ENCODE results near the gene PSME2. TPM values are rescaled to one million over a fixed set of nuclear protein-coding genes. Genes with fewer than 3 reads are reported as not detected.
A peak's percentile ranks its signal among the peaks of the same experiment; 100 is the strongest.

PSME2 gene
- polyA plus RNA-seq, 2 donors = 143 to 233 TPM

DNA sequence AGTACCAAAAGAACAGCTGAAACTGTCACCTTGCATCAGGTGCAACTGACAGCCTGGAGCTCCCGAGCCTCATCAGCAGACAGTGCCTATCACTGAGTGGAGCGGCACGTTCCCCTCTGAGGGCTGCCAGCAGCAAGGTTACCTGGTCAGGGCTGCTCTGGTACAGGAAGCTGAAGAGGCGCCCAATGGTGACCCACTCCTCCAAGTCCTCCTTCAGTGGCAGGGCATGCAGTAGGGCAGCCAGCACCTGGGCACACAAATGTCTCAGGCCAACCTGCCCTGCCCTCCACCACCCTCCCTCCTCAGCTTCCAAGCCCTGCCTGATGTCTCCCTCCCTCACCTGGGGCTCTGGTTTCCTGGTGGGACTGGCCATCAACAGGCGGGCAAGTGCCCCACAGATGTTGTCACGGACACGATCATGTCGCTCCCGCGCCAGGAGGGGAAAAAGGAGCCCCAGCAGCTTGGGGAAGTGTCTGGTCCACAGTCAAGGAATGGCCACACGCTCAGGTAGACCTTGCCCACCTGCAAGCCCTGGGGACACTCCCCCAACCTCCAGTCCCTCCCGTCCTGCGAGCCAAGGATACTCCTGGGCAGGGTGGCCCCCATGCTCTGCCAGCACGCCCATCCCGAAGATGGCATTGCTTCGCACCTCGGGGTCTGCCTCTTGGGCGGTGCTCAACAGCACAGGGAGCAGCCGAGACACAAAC is 35.1 kb upstream of the PSME2 start:
- H3K9me3 ChIP-seq (ENCODE audit: control insufficient read depth in 2 of 2, insufficient read depth in 1 of 2, low read depth in 1 of 2, low read length in 1 of 2) = no peaks in the 10 kb centered on the region
- H3K27ac ChIP-seq (ENCODE audit: low read depth in 2 of 2, low read length in 1 of 2) = no peak overlapping the region
- WGBS, 2 donors = 80 to 85% methylated on average over 19 of the region's 19 CpGs
- no peak overlapping the region for H3K4me3 ChIP-seq (ENCODE audit: low read depth in 1 of 2, low read length in 2 of 2)
- H3K4me1 ChIP-seq (ENCODE audit: control insufficient read depth in 2 of 2, insufficient read depth in 2 of 2, low read length in 1 of 2) = no peaks in the 10 kb centered on the region
- H3K36me3 ChIP-seq (ENCODE audit: control insufficient read depth in 2 of 2, insufficient read depth in 2 of 2, low read length in 1 of 2) = peaks cover 21 to 80% of the 10 kb centered on the region in 2 donors
- H3K27me3 ChIP-seq (ENCODE audit: control insufficient read depth in 1 of 2, insufficient read depth in 2 of 2, low read length in 2 of 2) = no peaks in the 10 kb centered on the region

DNA sequence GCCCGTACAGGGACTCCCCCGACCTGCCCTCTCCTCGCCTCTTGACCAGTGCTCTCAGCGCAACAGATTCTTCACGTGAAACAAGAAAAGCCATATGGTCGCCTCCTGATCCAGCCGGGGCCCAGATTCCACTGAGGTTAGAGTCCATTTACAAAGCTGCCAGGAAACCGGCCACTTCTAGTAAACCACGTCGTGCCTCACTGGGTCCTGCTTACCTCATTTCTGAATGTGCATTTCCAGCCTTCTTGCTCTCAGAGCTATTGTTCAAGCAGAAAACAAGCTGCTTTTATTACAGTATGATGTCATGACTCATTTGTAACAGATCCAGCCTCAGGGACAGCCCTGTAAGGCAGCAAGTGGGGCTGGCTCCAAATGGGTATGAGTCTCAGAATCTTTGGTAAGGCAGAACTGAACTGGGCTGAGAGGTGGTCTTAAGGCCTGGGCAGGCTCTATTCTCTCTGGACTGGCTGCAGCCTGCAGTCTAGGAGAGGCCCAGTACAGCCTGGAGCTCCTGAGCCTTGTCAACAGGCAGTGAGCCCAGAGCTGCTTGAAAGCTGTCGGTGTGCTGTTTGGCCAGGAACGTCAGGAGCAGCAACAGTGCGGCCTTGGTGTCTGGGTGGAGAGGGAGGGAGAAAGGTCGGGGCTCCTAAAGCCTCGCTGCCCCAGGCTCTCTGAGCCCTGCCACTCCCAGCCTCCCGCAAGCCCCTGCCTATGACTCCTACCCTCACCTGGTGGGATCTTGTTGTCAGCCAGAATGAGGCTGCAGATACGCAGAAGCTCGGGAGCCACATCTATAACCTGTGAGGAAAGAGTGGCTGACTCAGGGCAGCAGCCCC is 33.8 kb upstream of the PSME2 start:
- Histone ChIP-seq H3K27me3 (ENCODE audit: control insufficient read depth in 1 of 2, insufficient read depth in 2 of 2, low read length in 2 of 2) (no peaks in the 10 kb centered on the region), H3K9me3 (ENCODE audit: control insufficient read depth in 2 of 2, insufficient read depth in 1 of 2, low read depth in 1 of 2, low read length in 1 of 2) (no peaks in the 10 kb centered on the region), H3K4me1 (ENCODE audit: control insufficient read depth in 2 of 2, insufficient read depth in 2 of 2, low read length in 1 of 2) (no peaks in the 10 kb centered on the region), H3K27ac (ENCODE audit: low read depth in 2 of 2, low read length in 1 of 2) (peak overlapping the region; percentile 27 to 43), H3K4me3 (ENCODE audit: low read depth in 1 of 2, low read length in 2 of 2) (no peak overlapping the region), H3K36me3 (ENCODE audit: control insufficient read depth in 2 of 2, insufficient read depth in 2 of 2, low read length in 1 of 2) (peaks cover 14 to 69% of the 10 kb centered on the region in 2 donors)
- WGBS, 2 donors = 64 to 65% methylated on average over 18 of the region's 18 CpGs

GRCh38 chr14:24179294-24179960 is 33.0 kb upstream of the PSME2 start:
- Histone ChIP-seq H3K36me3 (ENCODE audit: control insufficient read depth in 2 of 2, insufficient read depth in 2 of 2, low read length in 1 of 2) (peaks cover 9 to 61% of the 10 kb centered on the region in 2 donors), H3K27me3 (ENCODE audit: control insufficient read depth in 1 of 2, insufficient read depth in 2 of 2, low read length in 2 of 2) (no peaks in the 10 kb centered on the region), H3K4me1 (ENCODE audit: control insufficient read depth in 2 of 2, insufficient read depth in 2 of 2, low read length in 1 of 2) (no peaks in the 10 kb centered on the region), H3K27ac (ENCODE audit: low read depth in 2 of 2, low read length in 1 of 2) (peak overlapping the region in 1 of 2 donors; percentile 27), H3K9me3 (ENCODE audit: control insufficient read depth in 2 of 2, insufficient read depth in 1 of 2, low read depth in 1 of 2, low read length in 1 of 2) (no peaks in the 10 kb centered on the region), H3K4me3 (ENCODE audit: low read depth in 1 of 2, low read length in 2 of 2) (no peak overlapping the region)
- WGBS, 2 donors = 84 to 86% methylated on average over 12 to 14 of the region's 14 CpGs

- Histone ChIP-seq H3K27me3 (ENCODE audit: control insufficient read depth in 1 of 2, insufficient read depth in 2 of 2, low read length in 2 of 2) (no peaks in the 10 kb centered on the region), H3K4me3 (ENCODE audit: low read depth in 1 of 2, low read length in 2 of 2) (no peak overlapping the region), H3K4me1 (ENCODE audit: control insufficient read depth in 2 of 2, insufficient read depth in 2 of 2, low read length in 1 of 2) (no peaks in the 10 kb centered on the region), H3K27ac (ENCODE audit: low read depth in 2 of 2, low read length in 1 of 2) (no peak overlapping the region), H3K36me3 (ENCODE audit: control insufficient read depth in 2 of 2, insufficient read depth in 2 of 2, low read length in 1 of 2) (peaks cover 9 to 55% of the 10 kb centered on the region in 2 donors), H3K9me3 (ENCODE audit: control insufficient read depth in 2 of 2, insufficient read depth in 1 of 2, low read depth in 1 of 2, low read length in 1 of 2) (no peaks in the 10 kb centered on the region)
- WGBS, 2 donors = 90 to 95% methylated on average over 12 of the region's 12 CpGs
These were observed 32.2 kb upstream of the PSME2 start for GRCh38 chr14:24178399-24179178.

GRCh38 chr14:24177891-24178290 is 31.5 kb upstream of the PSME2 start:
- peaks cover 6 to 50% of the 10 kb centered on the region in 2 donors for H3K36me3 ChIP-seq (ENCODE audit: control insufficient read depth in 2 of 2, insufficient read depth in 2 of 2, low read length in 1 of 2)
- no peaks in the 10 kb centered on the region for H3K27me3 ChIP-seq (ENCODE audit: control insufficient read depth in 1 of 2, insufficient read depth in 2 of 2, low read length in 2 of 2)
- WGBS, 2 donors = 93 to 94% methylated on average over 14 of the region's 14 CpGs
- no peak overlapping the region for H3K27ac ChIP-seq (ENCODE audit: low read depth in 2 of 2, low read length in 1 of 2)
- H3K9me3 ChIP-seq (ENCODE audit: control insufficient read depth in 2 of 2, insufficient read depth in 1 of 2, low read depth in 1 of 2, low read length in 1 of 2) = no peaks in the 10 kb centered on the region
- H3K4me3 ChIP-seq (ENCODE audit: low read depth in 1 of 2, low read length in 2 of 2) = no peak overlapping the region
- H3K4me1 ChIP-seq (ENCODE audit: control insufficient read depth in 2 of 2, insufficient read depth in 2 of 2, low read length in 1 of 2) = no peaks in the 10 kb centered on the region

DNA sequence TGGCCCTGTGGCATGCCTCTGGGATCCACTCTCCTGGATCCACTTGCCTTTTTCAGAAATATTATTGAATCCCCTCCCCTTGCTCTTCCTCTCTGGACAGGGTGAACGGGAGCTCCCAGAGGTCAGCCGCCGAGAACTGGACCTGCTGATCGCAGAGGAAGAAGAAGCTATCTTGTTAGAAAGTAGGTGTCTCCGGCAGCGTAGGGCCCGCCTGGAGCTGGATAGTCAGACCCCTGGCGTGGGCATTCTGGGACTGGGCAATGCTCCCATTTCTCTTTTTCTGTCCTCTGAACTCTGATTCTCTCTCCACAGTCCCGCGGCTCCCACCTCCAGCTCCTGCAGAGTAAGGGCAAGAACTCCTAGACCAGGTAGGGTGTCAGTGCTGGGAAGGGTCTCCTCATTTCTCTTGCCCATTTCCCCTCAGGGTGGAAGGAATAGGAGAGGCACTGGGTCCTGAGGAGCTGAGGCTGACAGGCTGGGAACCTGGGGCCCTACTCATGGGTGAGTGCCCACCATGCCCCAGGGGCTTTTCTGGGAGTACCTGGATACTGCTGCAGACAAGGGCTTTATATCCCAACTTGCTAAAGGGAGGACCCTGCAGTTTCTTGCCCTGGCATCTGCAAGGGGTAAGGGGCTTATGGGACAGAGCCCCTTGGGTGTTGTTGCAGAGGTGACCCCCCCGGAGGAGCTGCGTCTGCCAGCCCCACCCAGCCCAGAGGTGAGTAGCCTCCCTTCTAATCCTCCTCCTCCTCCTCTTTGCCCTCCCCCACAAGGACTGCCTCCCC is 30.8 kb upstream of the PSME2 start:
- no peak overlapping the region for H3K27ac ChIP-seq (ENCODE audit: low read depth in 2 of 2, low read length in 1 of 2)
- no peak overlapping the region for H3K4me3 ChIP-seq (ENCODE audit: low read depth in 1 of 2, low read length in 2 of 2)
- WGBS, 2 donors = 83 to 86% methylated on average over 12 of the region's 12 CpGs
- no peaks in the 10 kb centered on the region for H3K4me1 ChIP-seq (ENCODE audit: control insufficient read depth in 2 of 2, insufficient read depth in 2 of 2, low read length in 1 of 2)
- H3K36me3 ChIP-seq (ENCODE audit: control insufficient read depth in 2 of 2, insufficient read depth in 2 of 2, low read length in 1 of 2) = peaks cover 6 to 44% of the 10 kb centered on the region in 2 donors
- H3K9me3 ChIP-seq (ENCODE audit: control insufficient read depth in 2 of 2, insufficient read depth in 1 of 2, low read depth in 1 of 2, low read length in 1 of 2) = no peaks in the 10 kb centered on the region
- H3K27me3 ChIP-seq (ENCODE audit: control insufficient read depth in 1 of 2, insufficient read depth in 2 of 2, low read length in 2 of 2) = no peaks in the 10 kb centered on the region

GRCh38 chr14:24176599-24176998 is 30.2 kb upstream of the PSME2 start:
- no peak overlapping the region for H3K27ac ChIP-seq (ENCODE audit: low read depth in 2 of 2, low read length in 1 of 2)
- H3K36me3 ChIP-seq (ENCODE audit: control insufficient read depth in 2 of 2, insufficient read depth in 2 of 2, low read length in 1 of 2) = peaks cover 6 to 38% of the 10 kb centered on the region in 2 donors

GRCh38 chr14:24172871-24173281 is 26.5 kb upstream of the PSME2 start:
- no peak overlapping the region for H3K27ac ChIP-seq (ENCODE audit: low read depth in 2 of 2, low read length in 1 of 2)
- peaks cover 3 to 10% of the 10 kb centered on the region in 2 donors for H3K36me3 ChIP-seq (ENCODE audit: control insufficient read depth in 2 of 2, insufficient read depth in 2 of 2, low read length in 1 of 2)
- no peak overlapping the region for H3K4me3 ChIP-seq (ENCODE audit: low read depth in 1 of 2, low read length in 2 of 2)
- H3K4me1 ChIP-seq (ENCODE audit: control insufficient read depth in 2 of 2, insufficient read depth in 2 of 2, low read length in 1 of 2) = no peaks in the 10 kb centered on the region
- no peaks in the 10 kb centered on the region for H3K9me3 ChIP-seq (ENCODE audit: control insufficient read depth in 2 of 2, insufficient read depth in 1 of 2, low read depth in 1 of 2, low read length in 1 of 2)
- no peaks in the 10 kb centered on the region for H3K27me3 ChIP-seq (ENCODE audit: control insufficient read depth in 1 of 2, insufficient read depth in 2 of 2, low read length in 2 of 2)
- WGBS, 2 donors = 65 to 73% methylated on average over 20 of the region's 20 CpGs

More at GRCh38 chr14:24176599-24176998, 30.2 kb upstream of the PSME2 start:
- no peaks in the 10 kb centered on the region for H3K27me3 ChIP-seq (ENCODE audit: control insufficient read depth in 1 of 2, insufficient read depth in 2 of 2, low read length in 2 of 2)
- H3K9me3 ChIP-seq (ENCODE audit: control insufficient read depth in 2 of 2, insufficient read depth in 1 of 2, low read depth in 1 of 2, low read length in 1 of 2) = no peaks in the 10 kb centered on the region
- no peak overlapping the region for H3K4me3 ChIP-seq (ENCODE audit: low read depth in 1 of 2, low read length in 2 of 2)
- 94 to 95% methylated on average over 5 of the region's 5 CpGs for WGBS, 2 donors
- no peaks in the 10 kb centered on the region for H3K4me1 ChIP-seq (ENCODE audit: control insufficient read depth in 2 of 2, insufficient read depth in 2 of 2, low read length in 1 of 2)
